Measurements from ENCODE around the gene SLC36A4. TPM values are rescaled to one million over a fixed set of nuclear protein-coding genes. Genes with fewer than 3 reads are reported as not detected.

SLC36A4 gene
- total RNA-seq, 2 donors from 2014 or later = 24.1 to 27.0 TPM

- no peak overlapping the region for H3K4me3 Mint-ChIP-seq
- ATAC-seq (replicated peaks) = no peak
- no peak overlapping the region for H3K27ac Mint-ChIP-seq
- no peaks in the 10 kb centered on the region for H3K4me1 Mint-ChIP-seq
- H3K27me3 Mint-ChIP-seq = no peaks in the 10 kb centered on the region
- H3K9me3 Mint-ChIP-seq = no peaks in the 10 kb centered on the region
- peaks cover 17% of the 10 kb centered on the region for H3K36me3 Mint-ChIP-seq (ENCODE audit: low read depth)
Observed at GRCh38 chr11:93169143-93169542, 28.6 kb downstream of the SLC36A4 start.

- Mint-ChIP-seq H3K4me1 (no peaks in the 10 kb centered on the region), H3K36me3 (ENCODE audit: low read depth) (peaks cover 37% of the 10 kb centered on the region), H3K27me3 (no peaks in the 10 kb centered on the region), H3K27ac (no peak overlapping the region), H3K9me3 (no peaks in the 10 kb centered on the region), H3K4me3 (no peak overlapping the region)
- no peak for ATAC-seq (replicated peaks)
Observed at GRCh38 chr11:93166862-93167261, 30.9 kb downstream of the SLC36A4 start.

GRCh38 chr11:93166194-93166593 lies 31.6 kb downstream of the SLC36A4 start:
- Mint-ChIP-seq H3K36me3 (ENCODE audit: low read depth) (peaks cover 44% of the 10 kb centered on the region), H3K27me3 (no peaks in the 10 kb centered on the region), H3K4me1 (no peaks in the 10 kb centered on the region), H3K27ac (no peak overlapping the region), H3K9me3 (no peaks in the 10 kb centered on the region), H3K4me3 (no peak overlapping the region)
- ATAC-seq (replicated peaks) = no peak

- Mint-ChIP-seq H3K36me3 (ENCODE audit: low read depth) (peaks cover 66% of the 10 kb centered on the region), H3K4me3 (no peak overlapping the region), H3K27ac (no peak overlapping the region), H3K4me1 (no peaks in the 10 kb centered on the region), H3K27me3 (no peaks in the 10 kb centered on the region), H3K9me3 (no peaks in the 10 kb centered on the region)
- no peak for ATAC-seq (replicated peaks)
Observed at GRCh38 chr11:93160808-93161207, 37.0 kb downstream of the SLC36A4 start.

GRCh38 chr11:93160156-93160555 lies 37.6 kb downstream of the SLC36A4 start:
- H3K4me3 Mint-ChIP-seq = no peak overlapping the region
- no peaks in the 10 kb centered on the region for H3K9me3 Mint-ChIP-seq
- H3K36me3 Mint-ChIP-seq (ENCODE audit: low read depth) = peaks cover 66% of the 10 kb centered on the region
- ATAC-seq (replicated peaks) = no peak
- no peaks in the 10 kb centered on the region for H3K27me3 Mint-ChIP-seq
- H3K27ac Mint-ChIP-seq = no peak overlapping the region
- H3K4me1 Mint-ChIP-seq = no peaks in the 10 kb centered on the region

- Mint-ChIP-seq H3K9me3 (no peaks in the 10 kb centered on the region), H3K27me3 (no peaks in the 10 kb centered on the region), H3K4me3 (no peak overlapping the region), H3K27ac (no peak overlapping the region), H3K36me3 (ENCODE audit: low read depth) (peaks cover 62% of the 10 kb centered on the region), H3K4me1 (no peaks in the 10 kb centered on the region)
- ATAC-seq (replicated peaks) = no peak
Observed at GRCh38 chr11:93159721-93160120, 38.1 kb downstream of the SLC36A4 start.

GRCh38 chr11:93155738-93156137 lies 42.1 kb downstream of the SLC36A4 start:
- Mint-ChIP-seq H3K9me3 (no peaks in the 10 kb centered on the region), H3K27ac (no peak overlapping the region), H3K27me3 (no peaks in the 10 kb centered on the region), H3K4me1 (no peaks in the 10 kb centered on the region), H3K36me3 (ENCODE audit: low read depth) (peaks cover 30% of the 10 kb centered on the region), H3K4me3 (no peak overlapping the region)
- no peak for ATAC-seq (replicated peaks)

- Mint-ChIP-seq H3K36me3 (ENCODE audit: low read depth) (peaks cover 26% of the 10 kb centered on the region), H3K27ac (no peak overlapping the region), H3K27me3 (no peaks in the 10 kb centered on the region), H3K4me1 (no peaks in the 10 kb centered on the region), H3K9me3 (no peaks in the 10 kb centered on the region), H3K4me3 (no peak overlapping the region)
- no peak for ATAC-seq (replicated peaks)
Observed at GRCh38 chr11:93145390-93145915, 52.3 kb downstream of the SLC36A4 start.

GRCh38 chr11:93143800-93144199 lies 54.0 kb downstream of the SLC36A4 start:
- no peak overlapping the region for H3K27ac Mint-ChIP-seq
- no peaks in the 10 kb centered on the region for H3K9me3 Mint-ChIP-seq
- H3K36me3 Mint-ChIP-seq (ENCODE audit: low read depth) = peaks cover 16% of the 10 kb centered on the region
- H3K27me3 Mint-ChIP-seq = no peaks in the 10 kb centered on the region
- no peak overlapping the region for H3K4me3 Mint-ChIP-seq
- no peak for ATAC-seq (replicated peaks)
- H3K4me1 Mint-ChIP-seq = no peaks in the 10 kb centered on the region

- Mint-ChIP-seq H3K9me3 (no peaks in the 10 kb centered on the region), H3K27me3 (no peaks in the 10 kb centered on the region), H3K4me1 (no peaks in the 10 kb centered on the region), H3K27ac (no peak overlapping the region), H3K36me3 (ENCODE audit: low read depth) (peaks cover 11% of the 10 kb centered on the region), H3K4me3 (no peak overlapping the region)
- no peak for ATAC-seq (replicated peaks)
Observed at GRCh38 chr11:93143186-93143585, 54.6 kb downstream of the SLC36A4 start.

GRCh38 chr11:93133488-93134109 lies 64.2 kb downstream of the SLC36A4 start:
- Mint-ChIP-seq H3K4me1 (no peaks in the 10 kb centered on the region), H3K27me3 (no peaks in the 10 kb centered on the region), H3K9me3 (no peaks in the 10 kb centered on the region), H3K4me3 (no peak overlapping the region), H3K36me3 (ENCODE audit: low read depth) (no peaks in the 10 kb centered on the region), H3K27ac (no peak overlapping the region)
- ATAC-seq (replicated peaks) = no peak

- no peaks in the 10 kb centered on the region for H3K36me3 Mint-ChIP-seq (ENCODE audit: low read depth)
- H3K4me1 Mint-ChIP-seq = no peaks in the 10 kb centered on the region
- no peak for ATAC-seq (replicated peaks)
- H3K4me3 Mint-ChIP-seq = no peak overlapping the region
- H3K27me3 Mint-ChIP-seq = no peaks in the 10 kb centered on the region
- H3K9me3 Mint-ChIP-seq = no peaks in the 10 kb centered on the region
- no peak overlapping the region for H3K27ac Mint-ChIP-seq
Observed at GRCh38 chr11:93132836-93133235, 65.0 kb downstream of the SLC36A4 start.

GRCh38 chr11:93131709-93132108 lies 66.1 kb downstream of the SLC36A4 start:
- H3K36me3 Mint-ChIP-seq (ENCODE audit: low read depth) = no peaks in the 10 kb centered on the region
- H3K9me3 Mint-ChIP-seq = no peaks in the 10 kb centered on the region
- no peak for ATAC-seq (replicated peaks)
- H3K4me3 Mint-ChIP-seq = no peak overlapping the region
- H3K27me3 Mint-ChIP-seq = no peaks in the 10 kb centered on the region
- H3K27ac Mint-ChIP-seq = no peak overlapping the region
- H3K4me1 Mint-ChIP-seq = no peaks in the 10 kb centered on the region

GRCh38 chr11:93128574-93128973 lies 69.2 kb downstream of the SLC36A4 start:
- Mint-ChIP-seq H3K4me3 (no peak overlapping the region), H3K9me3 (peaks cover 12% of the 10 kb centered on the region), H3K27ac (no peak overlapping the region)

GRCh38 chr11:93123351-93123898 lies 74.4 kb downstream of the SLC36A4 start:
- Mint-ChIP-seq H3K27me3 (peaks cover 8% of the 10 kb centered on the region), H3K4me3 (no peak overlapping the region), H3K4me1 (no peaks in the 10 kb centered on the region), H3K9me3 (peaks cover 12% of the 10 kb centered on the region), H3K27ac (no peak overlapping the region), H3K36me3 (ENCODE audit: low read depth) (no peaks in the 10 kb centered on the region)
- ATAC-seq (replicated peaks) = no peak

More at GRCh38 chr11:93128574-93128973, 69.2 kb downstream of the SLC36A4 start:
- Mint-ChIP-seq H3K27me3 (peaks cover 4% of the 10 kb centered on the region), H3K4me1 (no peaks in the 10 kb centered on the region), H3K36me3 (ENCODE audit: low read depth) (no peaks in the 10 kb centered on the region)
- no peak for ATAC-seq (replicated peaks)
